Occipital lobe (tissue), 2 donors: ENCODE data around the gene RGSL1. TPM values are rescaled to one million over a fixed set of nuclear protein-coding genes. Genes with fewer than 3 reads are reported as not detected.

Source experiments
- DNase-seq: peaks from one replicate; lab custom pipeline; 2025; lab: John Stamatoyannopoulos, UW
- total RNA-seq: library from RNA; depleted of rRNA; stranded (reverse); fragments of >200 nt; gene quantifications from one replicate; pipeline ENCODE4 v1.2.3, GENCODE V29; 2014

RGSL1 gene
- not detected for total RNA-seq

DNA sequence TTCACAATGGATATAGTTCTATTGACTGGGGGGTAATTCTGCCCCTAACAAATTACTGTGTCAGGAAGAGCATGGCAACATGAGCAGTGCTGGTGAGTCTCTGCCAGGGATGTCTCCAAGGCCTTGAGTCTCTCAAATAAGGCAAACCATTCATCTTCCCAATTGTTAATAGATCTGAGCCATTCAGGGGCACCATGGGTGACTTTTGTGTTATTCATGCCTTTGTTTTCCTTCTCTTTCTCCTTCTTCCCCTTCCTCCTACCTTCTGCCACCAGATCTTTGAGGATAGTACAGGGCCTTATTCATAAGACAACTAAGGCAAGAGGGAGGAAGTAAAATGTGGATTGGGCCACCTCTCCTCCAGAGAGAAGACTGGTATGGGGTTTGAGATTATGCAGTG is at the start of gene RGSL1:
RGSL1 (plus strand) TSS at position 60 of the 400 bp plus-strand sequence; CDS start at position 80, 20 bp downstream.
- no peak for DNase-seq

DNA sequence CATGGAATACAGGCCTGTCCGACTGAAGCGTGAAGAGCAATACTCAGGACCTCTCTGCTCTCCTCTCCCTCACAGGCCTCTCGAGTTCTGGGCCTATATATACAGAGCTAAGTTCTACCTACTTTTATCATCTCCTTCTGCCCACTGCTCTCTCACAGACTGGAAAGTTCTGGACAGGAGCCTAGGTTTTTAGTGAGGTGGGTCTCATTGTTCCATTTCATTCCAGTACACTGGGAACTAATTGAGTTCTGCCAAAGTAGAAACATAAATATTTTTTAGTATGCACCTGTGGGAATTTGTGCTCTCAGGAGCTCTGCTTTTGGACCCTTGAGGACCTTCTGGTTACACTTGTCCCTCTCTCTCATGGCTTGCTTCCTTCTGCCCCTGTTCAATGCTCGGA is 49.4 kb upstream of the RGSL1 start, which contains the start of gene TEDDM1:
TEDDM1 (minus strand) TSS at position 101 of the 400 bp plus-strand sequence. CDS start 182 bp downstream, outside the sequence.
- DNase-seq: no peak

- no peak for DNase-seq
Measured at GRCh38 chr1:182404781-182405180, 45.2 kb upstream of the RGSL1 start.

GRCh38 chr1:182405578-182405977 is 44.4 kb upstream of the RGSL1 start:
- no peak for DNase-seq

GRCh38 chr1:182406012-182406411 is 43.9 kb upstream of the RGSL1 start:
- DNase-seq: no peak

GRCh38 chr1:182407724-182408123 is 42.2 kb upstream of the RGSL1 start:
- DNase-seq: no peak

DNA sequence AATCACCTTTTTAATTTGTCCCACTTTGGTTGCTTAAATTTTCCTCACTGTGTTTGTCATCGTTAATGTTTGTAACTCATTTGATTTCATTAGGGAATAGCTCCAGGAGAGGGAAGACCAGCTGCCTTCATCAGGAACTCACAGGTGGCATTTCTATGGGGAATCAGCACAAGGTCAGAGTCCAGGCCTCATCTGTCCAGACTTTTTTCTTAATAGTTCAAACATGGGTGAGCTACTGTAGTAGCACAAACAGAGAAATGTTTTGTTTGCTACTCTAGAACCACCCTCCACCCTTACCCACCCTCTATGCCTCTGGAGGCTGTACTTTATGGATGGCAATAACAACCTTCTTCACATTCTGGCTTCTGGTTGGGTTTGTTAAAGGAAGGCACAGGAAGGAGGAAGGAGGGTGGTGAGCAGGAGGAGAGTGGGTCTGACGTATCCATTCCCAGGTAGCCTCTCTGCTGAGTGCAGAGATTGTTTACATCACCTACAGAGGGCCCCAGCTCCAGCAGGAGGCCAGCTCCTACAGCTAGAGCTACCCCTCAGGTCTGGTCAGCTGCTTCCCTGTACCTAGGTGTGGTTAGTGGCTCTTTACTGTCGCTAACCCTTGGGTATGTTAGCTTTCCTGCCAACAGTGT is 41.4 kb upstream of the RGSL1 start:
- DNase-seq: no peak

DNA sequence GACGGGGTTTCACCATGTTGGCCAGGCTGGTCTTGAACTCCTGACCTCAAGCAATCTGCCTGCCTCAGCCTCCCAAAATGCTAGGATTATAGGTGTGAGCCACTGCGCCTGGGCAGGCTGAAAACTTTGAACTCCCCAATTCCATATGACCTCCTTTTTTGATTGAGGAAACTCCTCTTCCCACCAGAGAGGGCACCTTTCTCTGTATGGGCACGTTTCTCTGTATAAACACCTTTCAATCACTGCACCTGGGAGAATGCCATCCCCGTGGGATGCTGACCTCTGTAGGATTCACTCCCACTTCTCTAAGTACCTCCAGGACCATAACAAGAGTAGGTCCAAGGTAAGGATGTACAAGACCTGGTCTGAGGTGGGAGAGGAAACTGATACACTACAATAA is 39.8 kb upstream of the RGSL1 start:
- DNase-seq: no peak

DNA sequence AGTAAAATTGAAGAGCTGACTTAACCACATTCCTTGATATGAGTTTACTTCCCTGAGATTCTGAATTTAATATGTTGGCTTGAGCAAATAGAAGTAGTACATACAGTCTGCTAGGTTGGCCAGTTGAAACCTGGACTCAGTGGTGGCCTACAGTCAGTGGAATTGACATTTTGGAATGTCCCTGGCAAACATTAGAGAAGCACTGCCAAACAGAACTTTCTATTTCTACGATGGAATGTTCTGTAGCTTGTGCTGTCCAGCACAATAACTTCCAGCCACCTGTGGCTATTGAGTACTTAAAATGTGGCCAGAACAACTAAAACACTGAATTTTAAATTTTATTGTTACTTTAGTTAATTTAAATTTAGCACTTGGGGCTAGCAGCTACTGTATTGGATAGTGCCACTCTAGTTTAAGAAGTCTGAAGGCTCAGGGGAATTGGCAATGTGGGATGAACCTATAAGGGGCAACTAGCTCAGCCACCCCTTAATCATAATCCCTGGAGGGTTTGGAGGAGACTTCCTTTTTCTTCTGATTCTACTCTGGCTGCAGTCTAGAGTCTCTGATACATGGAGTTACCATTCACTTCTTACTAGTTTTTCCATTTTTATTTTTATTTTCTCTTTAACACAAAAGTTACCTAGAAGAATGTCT is 39.2 kb upstream of the RGSL1 start:
- no peak for DNase-seq

DNA sequence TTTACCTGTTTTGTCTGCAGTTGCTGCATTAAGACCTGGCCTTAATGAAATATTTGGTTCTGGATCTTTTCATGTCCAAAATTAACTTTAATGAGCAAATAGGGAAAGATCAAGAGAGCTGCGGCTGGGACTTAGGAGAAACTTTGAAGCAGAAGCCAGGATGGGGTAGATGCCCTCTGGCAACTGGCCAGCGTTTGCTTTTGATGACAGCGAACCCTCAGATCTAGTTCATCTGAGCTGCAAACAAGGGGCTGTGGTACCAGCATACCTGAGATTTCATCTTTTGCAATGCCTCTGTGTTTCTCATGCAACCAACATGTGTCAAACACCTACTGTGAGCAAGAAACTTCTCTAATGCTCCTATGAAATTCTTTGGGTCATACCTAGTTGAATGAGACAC is 36.5 kb upstream of the RGSL1 start:
- DNase-seq: no peak

GRCh38 chr1:182413969-182414368 is 36.0 kb upstream of the RGSL1 start:
- no peak for DNase-seq

DNA sequence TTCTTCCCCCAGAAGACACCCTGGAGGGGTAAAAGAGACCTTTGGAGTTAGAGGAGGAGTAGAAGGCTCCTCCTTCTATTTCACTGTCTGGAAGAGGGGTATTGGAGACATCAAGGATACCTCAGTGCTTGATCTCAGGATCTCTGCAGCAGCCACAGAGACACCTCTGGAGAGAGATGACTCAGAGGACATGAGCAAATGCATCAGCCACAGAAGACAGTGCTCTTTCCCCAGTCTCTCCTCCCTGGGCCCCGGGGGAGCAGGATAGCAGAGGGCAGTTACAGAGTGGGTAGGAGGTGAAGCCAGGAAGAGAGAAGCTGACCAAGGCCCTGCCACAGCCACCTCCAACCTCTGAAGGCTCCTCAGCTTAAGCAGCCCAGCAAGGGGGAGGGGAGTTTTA is 34.2 kb upstream of the RGSL1 start:
- DNase-seq: no peak

DNA sequence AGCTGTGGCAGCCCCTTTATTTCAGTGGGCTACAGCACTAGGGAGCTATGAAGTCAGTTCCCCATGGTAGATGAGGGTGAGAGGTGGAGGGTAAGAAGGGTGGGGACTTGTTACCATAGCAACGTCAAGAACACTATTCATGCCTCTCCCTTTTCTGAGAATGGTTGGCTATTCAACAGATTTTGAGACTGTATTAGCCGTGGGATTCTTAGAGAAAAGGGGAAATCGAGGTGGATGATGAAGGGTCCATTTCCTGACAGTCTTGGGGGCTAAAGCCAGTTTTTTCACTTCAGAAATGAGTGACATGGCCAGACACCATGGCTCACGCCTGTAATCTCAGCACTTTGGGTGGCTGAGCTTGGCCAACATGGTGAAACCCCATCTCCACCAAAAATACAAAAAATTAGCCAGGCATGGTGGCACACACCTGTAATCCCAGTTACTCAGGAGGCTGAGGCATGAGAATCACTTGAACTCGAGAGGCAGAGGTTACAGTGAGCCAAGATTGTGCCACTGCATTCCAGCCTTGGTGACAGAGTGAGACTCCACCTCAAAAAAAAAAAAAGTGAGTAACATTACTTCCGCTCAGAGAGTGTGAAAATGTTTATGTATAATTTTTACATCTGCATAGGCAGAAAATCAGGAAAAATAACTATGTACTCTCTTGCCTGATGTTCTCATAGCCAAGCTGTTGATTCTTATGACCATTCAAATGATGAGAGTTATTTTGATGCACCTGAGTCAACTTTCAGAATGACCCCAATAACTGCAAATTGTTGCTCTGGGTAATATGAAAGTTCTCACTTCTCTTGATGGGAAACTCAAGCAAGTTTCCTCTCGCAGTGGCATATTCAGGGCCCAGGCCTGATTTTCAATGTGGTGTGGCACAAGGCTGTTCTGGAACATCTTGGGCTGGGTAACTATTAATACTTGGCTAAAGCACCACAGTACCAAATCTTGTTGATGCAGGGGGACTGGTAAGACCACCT is 23.2 kb upstream of the RGSL1 start:
- DNase-seq: no peak

DNA sequence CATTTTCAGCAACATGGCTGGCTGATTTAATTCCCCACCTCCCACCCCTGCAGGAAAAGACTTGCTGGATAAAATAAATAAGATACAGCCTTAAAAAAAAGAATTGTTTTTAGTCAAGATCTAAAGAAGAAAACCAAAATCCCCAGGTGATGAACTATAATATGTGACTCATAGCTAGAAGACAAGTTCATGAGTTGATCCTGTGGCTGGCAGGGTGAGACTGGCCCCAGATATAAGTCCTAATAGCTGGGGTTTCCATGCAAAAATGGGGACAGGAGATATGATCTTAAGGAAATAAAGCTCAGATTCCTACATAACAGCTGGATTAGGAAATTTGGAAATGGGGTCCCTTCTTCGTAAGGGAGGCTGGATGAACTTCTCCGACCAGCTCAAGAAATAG is 21.9 kb upstream of the RGSL1 start:
- no peak for DNase-seq

- DNase-seq: no peak
Measured at GRCh38 chr1:182430263-182431068, 19.5 kb upstream of the RGSL1 start.

DNA sequence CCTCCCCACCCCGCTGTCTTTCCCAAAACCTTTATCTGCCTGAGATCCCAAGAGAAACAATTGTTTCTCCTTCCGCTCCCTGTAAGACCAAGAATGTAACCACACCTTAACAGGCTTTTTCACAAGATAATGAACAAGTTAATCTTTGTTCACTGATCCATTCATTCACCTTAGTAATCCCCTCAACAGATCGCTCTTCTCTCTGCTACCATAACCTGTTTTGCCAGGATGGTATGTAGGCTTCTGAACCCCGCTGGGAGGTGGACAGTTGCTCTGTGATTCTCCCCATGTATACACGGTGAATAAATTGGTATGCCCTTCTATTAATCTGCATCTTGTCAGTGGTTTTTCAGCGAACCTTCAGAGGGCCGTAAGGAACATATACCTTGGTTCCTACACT is 18.7 kb upstream of the RGSL1 start:
- DNase-seq: no peak

DNA sequence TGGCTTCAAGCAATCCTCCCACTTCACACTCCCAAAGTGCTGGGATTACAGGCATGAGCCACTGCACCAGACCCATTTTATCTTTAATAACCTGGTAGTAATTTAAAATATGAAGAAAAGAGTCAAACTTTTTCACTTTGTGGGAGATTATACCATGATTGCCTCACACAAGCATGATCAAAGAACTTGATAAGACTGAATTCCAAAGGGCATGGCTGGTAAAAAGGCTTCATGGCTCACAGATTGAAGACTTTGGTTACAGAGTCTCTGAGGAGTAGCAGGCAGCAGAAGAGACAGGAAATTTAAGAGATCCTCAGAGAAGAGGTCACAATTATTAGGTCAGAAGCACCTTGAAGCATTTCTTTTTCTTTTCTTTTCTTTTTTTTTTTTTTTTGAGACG is 16.4 kb upstream of the RGSL1 start:
- DNase-seq: no peak

- DNase-seq: no peak
Measured at GRCh38 chr1:182438326-182438725, 11.6 kb upstream of the RGSL1 start.

- DNase-seq: no peak
Measured at GRCh38 chr1:182441719-182442118, 8.2 kb upstream of the RGSL1 start.

DNA sequence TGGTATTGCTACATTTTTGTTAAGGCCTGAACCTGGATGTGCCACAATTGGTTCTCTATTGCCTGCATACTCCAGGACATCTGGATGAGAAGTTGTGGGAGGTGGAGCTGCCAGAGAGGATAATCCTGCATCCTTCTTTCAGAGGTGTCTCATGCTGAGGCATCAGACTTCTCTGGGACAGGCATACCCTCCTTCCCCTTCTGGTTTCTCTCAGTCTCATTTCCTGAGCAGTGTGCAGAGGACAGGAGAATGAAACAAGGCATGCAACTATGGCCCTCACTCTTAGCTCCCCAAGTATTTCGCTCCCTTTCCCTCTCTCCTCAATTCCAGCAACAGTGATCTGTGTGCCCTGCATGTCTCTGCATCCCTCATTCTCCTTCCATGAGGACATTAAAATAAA is 7.6 kb upstream of the RGSL1 start:
- no peak for DNase-seq

GRCh38 chr1:182444497-182444896 is 5.4 kb upstream of the RGSL1 start:
- no peak for DNase-seq
